KOPT-K1 (cell line): ENCODE measurements around the gene CIT.

Experiments
- H3K27ac ChIP-seq: fragments of 200-600 bp; sonication (generic); 2 replicates; pipeline ENCODE4 v1.5.1; 2016; ENCODE audit warnings: antibody characterized with exemption, mild to moderate bottlenecking, low read depth, low read length; ENCODE audit not compliant: poor library complexity, severe bottlenecking
- H3K36me3 ChIP-seq: fragments of 200-600 bp; sonication (generic); 2 replicates; pipeline ENCODE4 v1.5.1; 2017; ENCODE audit warnings: antibody characterized with exemption, mild to moderate bottlenecking, low read length, moderate library complexity; ENCODE audit not compliant: insufficient read depth
- H3K9me3 ChIP-seq: fragments of 200-600 bp; sonication (generic); 2 replicates; pipeline ENCODE4 v1.5.1; 2017; ENCODE audit warnings: antibody characterized with exemption, low read length, mild to moderate bottlenecking; ENCODE audit not compliant: insufficient read depth, poor library complexity, severe bottlenecking

Gene CIT

GRCh38 chr12:119838826-119839600 is 38.1 kb downstream of the CIT start:
- H3K27ac ChIP-seq = no peak overlapping the region
- peaks cover 97% of the 10 kb centered on the region for H3K36me3 ChIP-seq
- no peaks in the 10 kb centered on the region for H3K9me3 ChIP-seq

- H3K36me3 ChIP-seq = peaks cover 97% of the 10 kb centered on the region
- no peaks in the 10 kb centered on the region for H3K9me3 ChIP-seq
- H3K27ac ChIP-seq = no peak overlapping the region
Observed at GRCh38 chr12:119836781-119837180, 40.3 kb downstream of the CIT start.

- H3K9me3 ChIP-seq = no peaks in the 10 kb centered on the region
- peaks cover 97% of the 10 kb centered on the region for H3K36me3 ChIP-seq
Observed at GRCh38 chr12:119835068-119835467, 42.1 kb downstream of the CIT start.

DNA sequence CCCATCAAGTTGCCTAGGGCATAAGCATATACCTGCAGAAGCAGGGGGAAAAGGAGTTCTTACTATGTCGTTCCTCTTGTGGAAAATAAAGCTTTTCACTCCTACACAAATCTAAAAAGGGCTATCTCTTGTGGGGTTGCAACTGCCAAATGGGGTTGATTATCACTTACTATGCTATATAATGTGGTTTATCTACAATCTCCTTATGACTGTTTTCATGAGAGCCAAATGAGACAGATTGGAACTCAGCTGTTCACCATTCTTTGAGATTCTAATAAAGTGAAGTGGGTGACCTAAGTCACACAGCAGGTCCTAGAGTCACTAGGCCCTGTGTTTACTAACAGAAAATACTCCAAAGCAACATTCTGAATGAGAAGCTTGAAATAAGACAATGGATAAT is 47.7 kb downstream of the CIT start:
- Histone ChIP-seq H3K27ac (no peak overlapping the region), H3K9me3 (no peaks in the 10 kb centered on the region), H3K36me3 (peaks cover 99% of the 10 kb centered on the region)

More at GRCh38 chr12:119835068-119835467, 42.1 kb downstream of the CIT start:
- no peak overlapping the region for H3K27ac ChIP-seq

DNA sequence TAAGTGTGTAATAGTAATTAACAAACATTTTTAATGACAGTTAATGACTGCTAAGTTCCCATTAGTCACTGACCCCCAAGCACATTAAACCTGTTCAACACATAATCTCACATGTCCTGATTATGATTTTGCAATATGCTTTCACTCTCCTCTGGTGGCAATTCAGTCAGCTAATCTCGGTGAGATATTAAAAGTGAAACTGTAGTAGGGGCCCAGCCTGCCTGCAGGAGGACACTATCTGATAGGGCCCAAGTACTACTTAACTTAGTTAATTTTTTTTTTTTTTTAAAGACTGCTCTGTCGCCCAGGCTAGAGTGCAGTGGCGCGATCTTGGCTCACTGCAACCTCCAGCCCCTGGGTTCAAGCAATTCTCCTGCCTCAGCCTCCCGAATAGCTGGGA is 48.8 kb downstream of the CIT start:
- H3K9me3 ChIP-seq = no peaks in the 10 kb centered on the region
- H3K27ac ChIP-seq = no peak overlapping the region
- H3K36me3 ChIP-seq = peaks cover 98% of the 10 kb centered on the region

- Histone ChIP-seq H3K9me3 (no peaks in the 10 kb centered on the region), H3K27ac (no peak overlapping the region), H3K36me3 (peaks cover 98% of the 10 kb centered on the region)
Observed at GRCh38 chr12:119827760-119828159, 49.4 kb downstream of the CIT start.

DNA sequence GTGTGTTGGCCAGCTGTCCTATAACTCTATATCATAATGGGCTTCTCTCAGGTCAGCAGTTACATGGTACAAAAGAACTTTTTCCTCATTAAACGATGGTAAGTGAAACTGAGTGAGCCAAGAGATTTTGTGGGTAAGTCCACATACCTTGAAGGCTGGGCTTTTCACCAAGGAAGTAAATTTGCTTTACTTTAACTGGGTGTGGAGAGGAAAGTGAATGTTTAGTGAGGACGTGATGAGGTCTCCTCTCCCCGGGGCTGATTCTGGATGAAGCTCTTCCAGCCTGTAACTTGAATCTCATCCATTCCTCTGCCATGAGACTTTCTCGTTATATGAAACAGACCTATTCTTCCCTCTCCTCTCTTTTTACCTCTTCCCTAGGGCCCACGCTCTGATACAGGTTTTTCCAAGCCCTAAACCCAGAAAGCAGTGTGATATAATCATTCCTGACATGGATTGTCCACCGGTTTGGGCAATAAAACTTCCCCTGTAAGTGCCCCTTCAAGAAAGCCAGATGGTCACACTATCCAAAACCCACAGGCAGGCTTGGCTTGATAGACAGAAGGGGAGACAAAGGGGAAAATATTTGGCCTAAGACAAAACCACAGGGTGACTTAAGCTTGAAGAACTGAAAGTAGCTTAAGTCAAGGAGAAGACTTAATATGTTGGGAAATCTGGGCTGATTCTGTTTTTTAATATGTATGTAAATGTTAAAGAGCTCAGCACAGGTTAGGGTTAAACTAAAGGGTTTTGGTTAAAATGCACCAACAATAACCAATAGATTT is 50.3 kb downstream of the CIT start:
- Histone ChIP-seq H3K27ac (no peak overlapping the region), H3K36me3 (peaks cover 98% of the 10 kb centered on the region), H3K9me3 (no peaks in the 10 kb centered on the region)

- Histone ChIP-seq H3K9me3 (no peaks in the 10 kb centered on the region), H3K27ac (no peak overlapping the region), H3K36me3 (peaks cover 95% of the 10 kb centered on the region)
Observed at GRCh38 chr12:119825262-119825661, 51.9 kb downstream of the CIT start.

DNA sequence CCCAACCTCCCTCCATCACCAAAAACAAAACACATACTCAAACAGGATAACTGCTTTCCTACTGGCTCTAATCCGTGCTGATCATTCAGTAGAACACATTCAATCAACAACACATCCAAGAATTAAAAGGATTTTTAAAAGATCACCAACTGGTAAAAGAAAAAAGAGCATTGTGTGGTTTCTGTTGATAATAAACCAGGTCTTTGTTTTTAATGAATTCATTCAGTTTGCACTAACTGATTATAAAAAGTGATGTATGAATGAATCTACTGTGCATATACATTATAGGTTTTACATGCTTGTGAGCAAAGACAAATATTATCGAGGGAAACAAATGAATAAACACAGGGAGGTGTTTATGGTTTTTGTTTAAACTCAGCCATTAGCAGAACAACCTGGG is 55.1 kb downstream of the CIT start:
- Histone ChIP-seq H3K9me3 (no peaks in the 10 kb centered on the region), H3K36me3 (peaks cover 95% of the 10 kb centered on the region)

GRCh38 chr12:119819322-119819721 is 57.8 kb downstream of the CIT start:
- Histone ChIP-seq H3K36me3 (peaks cover 95% of the 10 kb centered on the region), H3K27ac (no peak overlapping the region), H3K9me3 (no peaks in the 10 kb centered on the region)

More for the DNA sequence above, 55.1 kb downstream of the CIT start:
- no peak overlapping the region for H3K27ac ChIP-seq

DNA sequence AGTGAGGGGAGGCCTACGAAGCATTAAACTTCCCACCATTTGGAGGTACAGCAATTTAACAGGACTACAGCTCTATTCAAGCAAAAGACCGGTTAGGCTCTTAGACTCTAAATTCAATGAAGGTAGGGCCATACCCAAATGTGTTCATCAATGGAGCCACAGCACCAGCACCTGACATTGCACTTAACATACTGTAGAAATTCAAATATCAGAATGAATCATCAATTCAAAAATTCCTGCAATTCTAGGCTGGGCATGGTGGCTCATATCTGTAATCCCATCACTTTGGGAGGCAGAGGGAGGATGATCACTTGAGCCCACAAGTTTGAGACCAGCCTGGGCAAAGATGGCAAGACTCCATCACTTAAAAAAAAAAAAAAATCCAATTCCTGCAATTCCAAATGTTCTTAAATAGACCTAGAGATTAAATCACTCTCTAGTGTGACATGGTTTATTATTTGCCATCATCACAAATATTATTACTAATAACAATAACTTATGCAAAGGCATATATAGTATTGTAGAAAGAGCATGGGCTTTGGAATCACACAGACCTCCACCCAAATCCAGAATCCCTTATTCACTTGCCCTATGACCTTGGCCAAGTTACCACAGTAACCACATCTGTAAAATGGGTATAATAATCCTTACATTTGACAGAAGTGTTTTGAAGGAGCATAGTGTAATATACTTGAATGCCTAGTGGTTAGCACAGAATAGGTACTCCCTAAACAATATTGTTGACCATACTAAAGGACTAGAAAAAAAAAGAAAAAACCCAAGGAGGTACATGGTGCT is 59.4 kb downstream of the CIT start:
- Histone ChIP-seq H3K9me3 (no peaks in the 10 kb centered on the region), H3K36me3 (peaks cover 97% of the 10 kb centered on the region), H3K27ac (no peak overlapping the region)

GRCh38 chr12:119809023-119809422 is 68.1 kb downstream of the CIT start:
- no peak overlapping the region for H3K27ac ChIP-seq
- H3K9me3 ChIP-seq = peaks cover 10% of the 10 kb centered on the region
- peaks cover 95% of the 10 kb centered on the region for H3K36me3 ChIP-seq

DNA sequence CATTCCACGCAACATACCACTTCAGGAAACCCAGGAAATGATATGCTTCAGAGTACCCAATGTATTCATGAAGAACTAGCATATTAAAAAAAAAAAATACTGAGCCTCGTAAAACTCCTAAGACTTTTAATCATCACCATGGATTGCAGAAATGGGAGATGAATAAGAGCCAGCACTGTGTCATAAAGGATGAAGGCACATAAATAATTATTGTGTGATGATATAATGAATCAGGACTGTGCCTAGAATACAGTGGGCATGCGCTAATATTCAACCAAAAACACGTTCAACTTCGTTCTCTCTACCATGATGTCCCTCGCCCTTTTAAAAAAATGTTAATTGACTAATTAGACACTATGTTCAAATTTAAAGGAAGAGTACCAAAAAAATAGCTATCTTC is 68.7 kb downstream of the CIT start:
- H3K9me3 ChIP-seq = peaks cover 10% of the 10 kb centered on the region
- H3K36me3 ChIP-seq = peaks cover 95% of the 10 kb centered on the region
- no peak overlapping the region for H3K27ac ChIP-seq

DNA sequence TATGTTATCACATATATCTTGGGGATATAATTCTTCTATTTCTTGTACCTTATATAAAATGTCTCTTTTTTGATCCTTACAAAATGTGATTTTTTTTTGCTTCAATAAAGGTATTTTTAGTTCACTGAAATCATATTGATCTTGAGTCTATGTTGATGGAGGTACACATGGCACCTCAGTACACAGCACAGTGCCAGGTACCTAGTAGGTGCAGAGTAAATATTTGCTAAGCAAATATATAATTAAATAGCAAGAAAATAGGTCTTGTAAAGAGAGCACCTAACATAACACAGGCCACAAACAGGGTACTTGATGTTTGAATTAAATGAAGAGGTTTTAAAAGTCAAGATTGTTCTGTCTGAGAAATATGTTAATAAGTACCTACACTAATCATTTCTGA is 69.7 kb downstream of the CIT start:
- peaks cover 95% of the 10 kb centered on the region for H3K36me3 ChIP-seq
- peaks cover 10% of the 10 kb centered on the region for H3K9me3 ChIP-seq
- H3K27ac ChIP-seq = no peak overlapping the region

DNA sequence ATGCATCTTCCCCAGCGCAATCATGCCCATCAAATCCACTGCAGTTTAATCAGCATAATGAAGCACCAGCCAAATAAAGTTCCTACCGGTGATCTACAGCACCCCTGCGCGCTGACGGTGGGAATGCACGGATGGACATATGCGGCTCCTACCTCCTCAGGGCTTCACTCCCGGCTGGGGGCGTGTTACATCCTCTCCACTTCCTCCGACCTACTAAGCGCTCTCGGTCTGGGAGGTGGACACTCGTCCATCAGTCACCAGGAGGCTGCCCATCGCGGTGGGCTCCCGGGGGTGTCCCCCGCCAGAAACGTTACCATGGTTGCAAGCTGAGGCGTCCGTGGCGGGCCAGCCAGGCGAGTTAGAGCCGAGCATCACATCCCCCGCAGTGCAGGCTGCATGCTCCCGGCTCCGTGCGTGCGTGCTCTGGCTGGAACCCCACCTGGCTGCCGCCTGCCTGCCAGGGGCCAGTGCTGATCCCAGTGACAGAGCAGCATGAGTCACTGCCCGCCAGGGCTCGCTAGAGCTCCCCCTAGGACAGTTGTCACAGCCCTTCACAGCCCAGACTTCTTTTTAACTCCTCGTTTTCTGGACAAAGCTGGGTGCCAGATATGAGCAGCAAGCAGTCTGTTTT is 73.0 kb downstream of the CIT start:
- no peak overlapping the region for H3K27ac ChIP-seq
- H3K9me3 ChIP-seq = peaks cover 10% of the 10 kb centered on the region
- peaks cover 95% of the 10 kb centered on the region for H3K36me3 ChIP-seq
